Measurements from ENCODE around the gene KIFAP3.
"Not testable (repeated sequence)": the region's sequence is repeated elsewhere in the genome, so short reads cannot be mapped to it uniquely, and the experiment has no call there.

KIFAP3 gene

GRCh38 chr1:170032531-170033280 is 41.8 kb downstream of the KIFAP3 start:
- H3K4me3 Mint-ChIP-seq = no peak overlapping the region
- H3K4me1 Mint-ChIP-seq = peaks cover 6% of the 10 kb centered on the region
- CTCF ChIA-PET = no interaction called here
- H3K36me3 Mint-ChIP-seq = peaks cover 2% of the 10 kb centered on the region
- H3K9me3 Mint-ChIP-seq = peaks cover 1% of the 10 kb centered on the region
- H3K27ac Mint-ChIP-seq = no peak overlapping the region
- no peaks in the 10 kb centered on the region for H3K27me3 Mint-ChIP-seq
- DNase-seq = no peak

GRCh38 chr1:170030212-170030611 is 44.3 kb downstream of the KIFAP3 start:
- Mint-ChIP-seq H3K27ac (no peak overlapping the region), H3K36me3 (peaks cover 16% of the 10 kb centered on the region), H3K27me3 (no peaks in the 10 kb centered on the region), H3K4me1 (peaks cover 6% of the 10 kb centered on the region), H3K9me3 (peaks cover 8% of the 10 kb centered on the region), H3K4me3 (no peak overlapping the region)
- DNase-seq = no peak
- CTCF ChIA-PET = no interaction called here

GRCh38 chr1:170027760-170028159 is 46.7 kb downstream of the KIFAP3 start:
- H3K36me3 Mint-ChIP-seq = peaks cover 20% of the 10 kb centered on the region
- peaks cover 8% of the 10 kb centered on the region for H3K9me3 Mint-ChIP-seq
- no peaks in the 10 kb centered on the region for H3K27me3 Mint-ChIP-seq
- CTCF ChIA-PET = no interaction called here
- H3K4me1 Mint-ChIP-seq = peaks cover 6% of the 10 kb centered on the region
- no peak overlapping the region for H3K4me3 Mint-ChIP-seq
- DNase-seq = no peak
- H3K27ac Mint-ChIP-seq = peak overlapping the region; percentile 55

- Mint-ChIP-seq H3K4me1 (no peaks in the 10 kb centered on the region), H3K36me3 (peaks cover 30% of the 10 kb centered on the region), H3K27me3 (no peaks in the 10 kb centered on the region), H3K9me3 (peaks cover 4% of the 10 kb centered on the region), H3K27ac (no peak overlapping the region), H3K4me3 (no peak overlapping the region)
- no peak for DNase-seq
- CTCF ChIA-PET = no interaction called here
These were observed 53.6 kb downstream of the KIFAP3 start for GRCh38 chr1:170020859-170021258.

- no peak overlapping the region for H3K27ac Mint-ChIP-seq
- no peaks in the 10 kb centered on the region for H3K4me1 Mint-ChIP-seq
- CTCF ChIA-PET = no interaction called here
- peaks cover 29% of the 10 kb centered on the region for H3K36me3 Mint-ChIP-seq
- no peak overlapping the region for H3K4me3 Mint-ChIP-seq
- peaks cover 4% of the 10 kb centered on the region for H3K9me3 Mint-ChIP-seq
- H3K27me3 Mint-ChIP-seq = no peaks in the 10 kb centered on the region
- DNase-seq = no peak
These were observed 57.0 kb downstream of the KIFAP3 start for GRCh38 chr1:170017478-170017877.

- H3K27ac Mint-ChIP-seq = no peak overlapping the region
- no peak overlapping the region for H3K4me3 Mint-ChIP-seq
- peaks cover 15% of the 10 kb centered on the region for H3K36me3 Mint-ChIP-seq
- H3K27me3 Mint-ChIP-seq = no peaks in the 10 kb centered on the region
- H3K4me1 Mint-ChIP-seq = no peaks in the 10 kb centered on the region
- CTCF ChIA-PET = no interaction called here
- no peaks in the 10 kb centered on the region for H3K9me3 Mint-ChIP-seq
- DNase-seq = no peak
These were observed 61.6 kb downstream of the KIFAP3 start for GRCh38 chr1:170012920-170013319.

GRCh38 chr1:170010443-170010842 is 64.1 kb downstream of the KIFAP3 start:
- peak; percentile 40 for DNase-seq
- Mint-ChIP-seq H3K36me3 (peaks cover 6% of the 10 kb centered on the region), H3K27me3 (no peaks in the 10 kb centered on the region), H3K27ac (no peak overlapping the region), H3K4me3 (no peak overlapping the region), H3K4me1 (no peaks in the 10 kb centered on the region), H3K9me3 (peaks cover 3% of the 10 kb centered on the region)
- CTCF ChIA-PET = no interaction called here

GRCh38 chr1:170009551-170009950 is 64.9 kb downstream of the KIFAP3 start:
- Mint-ChIP-seq H3K36me3 (peaks cover 4% of the 10 kb centered on the region), H3K9me3 (peaks cover 3% of the 10 kb centered on the region), H3K4me1 (no peaks in the 10 kb centered on the region), H3K27ac (no peak overlapping the region), H3K27me3 (no peaks in the 10 kb centered on the region), H3K4me3 (no peak overlapping the region)
- CTCF ChIA-PET = no interaction called here
- DNase-seq = no peak

- DNase-seq, H3K27ac Mint-ChIP-seq, H3K9me3 Mint-ChIP-seq, H3K36me3 Mint-ChIP-seq, H3K4me3 Mint-ChIP-seq, CTCF ChIA-PET, H3K27me3 Mint-ChIP-seq, H3K4me1 Mint-ChIP-seq: not testable (repeated sequence)
These were observed 65.8 kb downstream of the KIFAP3 start for GRCh38 chr1:170008745-170009144.

- H3K4me3 Mint-ChIP-seq, H3K36me3 Mint-ChIP-seq, H3K27me3 Mint-ChIP-seq, H3K9me3 Mint-ChIP-seq, H3K27ac Mint-ChIP-seq, H3K4me1 Mint-ChIP-seq, DNase-seq, CTCF ChIA-PET: not testable (repeated sequence)
These were observed 71.1 kb downstream of the KIFAP3 start for GRCh38 chr1:170003270-170003835.

GRCh38 chr1:170001266-170001665 is 73.2 kb downstream of the KIFAP3 start:
- CTCF ChIA-PET = no interaction called here
- Mint-ChIP-seq H3K4me3 (no peak overlapping the region), H3K36me3 (no peaks in the 10 kb centered on the region)

GRCh38 chr1:169999761-170000160 is 74.7 kb downstream of the KIFAP3 start:
- no peaks in the 10 kb centered on the region for H3K4me1 Mint-ChIP-seq
- H3K36me3 Mint-ChIP-seq = no peaks in the 10 kb centered on the region
- CTCF ChIA-PET = no interaction called here
- no peaks in the 10 kb centered on the region for H3K9me3 Mint-ChIP-seq
- no peaks in the 10 kb centered on the region for H3K27me3 Mint-ChIP-seq
- no peak overlapping the region for H3K27ac Mint-ChIP-seq
- no peak overlapping the region for H3K4me3 Mint-ChIP-seq
- no peak for DNase-seq

More at GRCh38 chr1:170001266-170001665, 73.2 kb downstream of the KIFAP3 start:
- no peaks in the 10 kb centered on the region for H3K4me1 Mint-ChIP-seq
- DNase-seq = no peak
- H3K9me3 Mint-ChIP-seq = no peaks in the 10 kb centered on the region
- H3K27me3 Mint-ChIP-seq = no peaks in the 10 kb centered on the region
- no peak overlapping the region for H3K27ac Mint-ChIP-seq

- H3K27ac Mint-ChIP-seq = no peak overlapping the region
- H3K9me3 Mint-ChIP-seq = no peaks in the 10 kb centered on the region
- CTCF ChIA-PET = no interaction called here
- H3K27me3 Mint-ChIP-seq = no peaks in the 10 kb centered on the region
- no peak overlapping the region for H3K4me3 Mint-ChIP-seq
- no peak for DNase-seq
- no peaks in the 10 kb centered on the region for H3K4me1 Mint-ChIP-seq
- H3K36me3 Mint-ChIP-seq = no peaks in the 10 kb centered on the region
These were observed 75.2 kb downstream of the KIFAP3 start for GRCh38 chr1:169999331-169999741.

- Mint-ChIP-seq H3K4me3 (no peak overlapping the region), H3K36me3 (no peaks in the 10 kb centered on the region), H3K27me3 (no peaks in the 10 kb centered on the region), H3K4me1 (no peaks in the 10 kb centered on the region), H3K27ac (no peak overlapping the region), H3K9me3 (no peaks in the 10 kb centered on the region)
- CTCF ChIA-PET = no interaction called here
- no peak for DNase-seq
These were observed 78.5 kb downstream of the KIFAP3 start for GRCh38 chr1:169995993-169996392.

- no peaks in the 10 kb centered on the region for H3K27me3 Mint-ChIP-seq
- CTCF ChIA-PET = no interaction called here
- H3K36me3 Mint-ChIP-seq = no peaks in the 10 kb centered on the region
- H3K9me3 Mint-ChIP-seq = no peaks in the 10 kb centered on the region
- no peak overlapping the region for H3K27ac Mint-ChIP-seq
- H3K4me3 Mint-ChIP-seq = no peak overlapping the region
- H3K4me1 Mint-ChIP-seq = no peaks in the 10 kb centered on the region
- DNase-seq = no peak
These were observed 85.2 kb downstream of the KIFAP3 start for GRCh38 chr1:169989246-169989645.
